HEK293 (cell line): ENCODE results near the gene ADRM1.
A peak's percentile ranks its signal among the peaks of the same experiment; 100 is the strongest.

Experiments
- CTCF ChIA-PET: fragments of 350-600 bp; formaldehyde crosslinking; extraction: SDS; loops from one replicate; lab custom pipeline; 2021; ENCODE audit warnings: antibody characterized with exemption; lab: Yijun Ruan, JAX
- POLR2A ChIA-PET: fragments of 300-600 bp; formaldehyde crosslinking; extraction: SDS; loops from one replicate; lab custom pipeline; 2020; ENCODE audit warnings: antibody characterized with exemption, inconsistent platforms; lab: Yijun Ruan, JAX
- H3K27ac ChIP-seq: fragments of 200-500 bp; sonication (Bioruptor generic); 2 replicates; pipeline ENCODE4 v1.5.1; 2014; ENCODE audit warnings: low read depth, low read length, control low read depth, inconsistent platforms; ENCODE audit errors: extremely low read depth
- H3K36me3 ChIP-seq, 2 experiments: fragments of 200-500 bp in 1 of 2; sonication (Bioruptor generic) in 1 of 2; 1 replicate in 1 of 2; 2 replicates in 1 of 2; pipeline ENCODE4 v1.5.1; 2014 to 2017; ENCODE audit warnings: inconsistent platforms in 2 of 2, low read length in 2 of 2; ENCODE audit not compliant: control insufficient read depth in 2 of 2, insufficient read depth in 1 of 2
- H3K4me1 ChIP-seq: fragments of 200-500 bp; sonication (Bioruptor generic); 2 replicates; pipeline ENCODE4 v1.5.1; 2014; ENCODE audit warnings: mild to moderate bottlenecking, low read length, inconsistent platforms; ENCODE audit not compliant: control insufficient read depth, insufficient read depth
- H3K4me3 ChIP-seq: 2 replicates; pipeline ENCODE4 v1.5.1; 2011; ENCODE audit warnings: low read depth, mild to moderate bottlenecking, control low read depth, low read length, moderate library complexity
- H3K9me3 ChIP-seq: fragments of 200-500 bp; sonication (Bioruptor generic); 2 replicates; pipeline ENCODE4 v1.5.1; 2014; ENCODE audit warnings: low read depth, low read length, inconsistent platforms; ENCODE audit not compliant: control insufficient read depth, insufficient read depth
- ELK4 ChIP-seq: IDR thresholded peaks from 2 replicates; pipeline ENCODE4 v1.6.1; 2011; ENCODE audit warnings: mild to moderate bottlenecking, low read depth, low read length, borderline replicate concordance
- KLF17 ChIP-seq: fragments of 450-650 bp; formaldehyde crosslinking; IDR thresholded peaks from 2 replicates; pipeline ENCODE4 v1.5.1; 2016; ENCODE audit warnings: missing biosample characterization, missing genetic modification characterization
- OSR2 ChIP-seq: fragments of 450-650 bp; formaldehyde crosslinking; IDR thresholded peaks from 2 replicates; pipeline ENCODE4 v1.5.1; 2016; ENCODE audit warnings: missing biosample characterization, missing genetic modification characterization
- OVOL3 ChIP-seq: fragments of 450-650 bp; formaldehyde crosslinking; IDR thresholded peaks from 2 replicates; pipeline ENCODE4 v1.5.1; 2016; ENCODE audit warnings: missing biosample characterization, missing genetic modification characterization
- PATZ1 ChIP-seq: fragments of 450-650 bp; formaldehyde crosslinking; IDR thresholded peaks from 2 replicates; pipeline ENCODE4 v1.5.1; 2016; ENCODE audit warnings: missing biosample characterization, missing genetic modification characterization
- REPIN1 ChIP-seq: fragments of 450-650 bp; formaldehyde crosslinking; IDR thresholded peaks from 2 replicates; pipeline ENCODE4 v1.5.1; 2017; ENCODE audit warnings: missing biosample characterization, missing genetic modification characterization, low read depth
- SCRT1 ChIP-seq: fragments of 450-650 bp; formaldehyde crosslinking; IDR thresholded peaks from 2 replicates; pipeline ENCODE4 v1.5.1; 2016; ENCODE audit warnings: missing biosample characterization, missing genetic modification characterization, borderline replicate concordance
- SCRT2 ChIP-seq: fragments of 450-650 bp; formaldehyde crosslinking; IDR thresholded peaks from 2 replicates; pipeline ENCODE4 v1.5.1; 2016; ENCODE audit warnings: missing biosample characterization, missing genetic modification characterization
- ZFHX2 ChIP-seq: fragments of 450-650 bp; formaldehyde crosslinking; conservative IDR thresholded peaks from 2 replicates; pipeline ENCODE4 v1.5.1; 2016; ENCODE audit warnings: missing biosample characterization, missing genetic modification characterization
- ZNF10 ChIP-seq: fragments of 450-650 bp; formaldehyde crosslinking; IDR thresholded peaks from 2 replicates; pipeline ENCODE4 v1.5.1; 2017; ENCODE audit warnings: missing biosample characterization, missing genetic modification characterization
- ZNF24 ChIP-seq: fragments of 450-650 bp; formaldehyde crosslinking; IDR thresholded peaks from 2 replicates; pipeline ENCODE4 v1.5.1; 2016; ENCODE audit warnings: missing biosample characterization, missing genetic modification characterization
- ZNF311 ChIP-seq: fragments of 450-650 bp; formaldehyde crosslinking; IDR thresholded peaks from 2 replicates; pipeline ENCODE4 v1.5.1; 2017; ENCODE audit warnings: missing biosample characterization, missing genetic modification characterization, borderline replicate concordance
- ZNF341 ChIP-seq: fragments of 450-650 bp; formaldehyde crosslinking; IDR thresholded peaks from 2 replicates; pipeline ENCODE4; 2016; ENCODE audit warnings: low read depth, missing biosample characterization, missing genetic modification characterization
- ZNF37A ChIP-seq: fragments of 450-650 bp; IDR thresholded peaks from 2 replicates; pipeline ENCODE4 v1.5.1; 2018; ENCODE audit warnings: missing biosample characterization, missing genetic modification characterization
- ZNF561 ChIP-seq: fragments of 450-650 bp; IDR thresholded peaks from 2 replicates; pipeline ENCODE4 v1.5.1; 2018; ENCODE audit warnings: missing biosample characterization, missing genetic modification characterization, borderline replicate concordance
- ZNF610 ChIP-seq: fragments of 450-650 bp; formaldehyde crosslinking; IDR thresholded peaks from 2 replicates; pipeline ENCODE4 v1.5.1; 2016; ENCODE audit warnings: missing biosample characterization, missing genetic modification characterization, borderline replicate concordance
- ZNF792 ChIP-seq: fragments of 450-650 bp; formaldehyde crosslinking; IDR thresholded peaks from 2 replicates; pipeline ENCODE4 v1.5.1; 2016; ENCODE audit warnings: missing biosample characterization, missing genetic modification characterization
- ZSCAN18 ChIP-seq: fragments of 450-650 bp; formaldehyde crosslinking; IDR thresholded peaks from 2 replicates; pipeline ENCODE4 v1.5.1; 2016; ENCODE audit warnings: missing biosample characterization, missing genetic modification characterization

The ADRM1 gene

GRCh38 chr20:62339647-62340062 is 36.9 kb downstream of the ADRM1 start:
- ChIA-PET CTCF (interaction anchor here (1.1 kb wide), 1 partner anchor 25 kb away, joined by 4 read pairs; no protein-coding TSS in a partner anchor), POLR2A (interaction anchor here (0.6 to 0.7 kb wide), 3 partner anchors 10 to 26 kb away, joined by 3 read pairs; no protein-coding TSS in a partner anchor)
- H3K27ac ChIP-seq = no peak overlapping the region
- no peak for TF ChIP-seq PATZ1 (tag by site-specific recombination)
- no peak for TF ChIP-seq ZNF341 (tag by site-specific recombination)
- no peak for TF ChIP-seq KLF17 (tag by site-specific recombination)
- no peak for TF ChIP-seq ZNF37A (tag by site-specific recombination)
- no peak for TF ChIP-seq ZSCAN18 (tag by site-specific recombination)
- no peak for TF ChIP-seq ZNF10 (tag by site-specific recombination)
- no peak for TF ChIP-seq ZFHX2 (tag by site-specific recombination)
- TF ChIP-seq REPIN1 = no peak
- TF ChIP-seq ZNF311 = no peak
- TF ChIP-seq ZNF610 (tag by site-specific recombination) = no peak
- TF ChIP-seq ZNF792 (tag by site-specific recombination) = no peak
- no peaks in the 10 kb centered on the region for H3K9me3 ChIP-seq
- H3K36me3 ChIP-seq = peaks cover 5 to 65% of the 10 kb centered on the region in 2 experiments; a peak in 2 of 3 replicates
- no peak overlapping the region for H3K4me3 ChIP-seq
- no peaks in the 10 kb centered on the region for H3K4me1 ChIP-seq

GRCh38 chr20:62342910-62343309 is 40.1 kb downstream of the ADRM1 start:
- Histone ChIP-seq H3K9me3 (no peaks in the 10 kb centered on the region), H3K36me3 (peaks cover 5 to 65% of the 10 kb centered on the region in 2 experiments; a peak in 2 of 3 replicates)
- TF ChIP-seq ZNF561 (tag by site-specific recombination) = 0 out of 2 replicates have a peak, but pooled peaks have one; percentile 24
- no peak for TF ChIP-seq SCRT1 (tag by site-specific recombination)
- no peak for TF ChIP-seq ZNF24 (tag by site-specific recombination)
- 0 out of 2 replicates have a peak, but pooled peaks have one; percentile 31 for TF ChIP-seq SCRT2 (tag by site-specific recombination)
- no peak for TF ChIP-seq ELK4
- peak; percentile 42; the same call in 1 of the 2 replicates for TF ChIP-seq OSR2 (tag by site-specific recombination)
- no peak for TF ChIP-seq OVOL3 (tag by site-specific recombination)
- TF ChIP-seq, all 188 proteins: peak for 3
- H3K4me3 ChIP-seq = no peak overlapping the region
- H3K27ac ChIP-seq = no peak overlapping the region
- CTCF ChIA-PET = interaction anchor here (0.6 kb wide), 2 partner anchors 40 to 1407 kb away, joined by 3 read pairs; no protein-coding TSS in a partner anchor
- H3K4me1 ChIP-seq = no peaks in the 10 kb centered on the region
- POLR2A ChIA-PET = no interaction called here
